CMK (cell line): ENCODE data around the gene STXBP6.

Experiments used
- DNase-seq: peaks from one replicate; pipeline ENCODE4 v3.0.0-alpha.2; 2010; ENCODE audit warnings: low read depth

Gene STXBP6

GRCh38 chr14:25052385-25052784 lies 2.4 kb upstream of the STXBP6 start:
- no peak for DNase-seq

- no peak for DNase-seq
Observed at GRCh38 chr14:25050269-25051150, 563 bp upstream of the STXBP6 start.

- DNase-seq = no peak
Observed at GRCh38 chr14:25049093-25049567, 817 bp downstream of the STXBP6 start.

GRCh38 chr14:25048170-25049016 lies 1.6 kb downstream of the STXBP6 start:
- no peak for DNase-seq

- no peak for DNase-seq
Observed at GRCh38 chr14:25046301-25046943, 3.5 kb downstream of the STXBP6 start.

GRCh38 chr14:25044106-25044698 lies 5.7 kb downstream of the STXBP6 start:
- no peak for DNase-seq

GRCh38 chr14:25042362-25043299 lies 7.3 kb downstream of the STXBP6 start:
- no peak for DNase-seq

- DNase-seq = no peak
Observed at GRCh38 chr14:25041898-25042297, 8.0 kb downstream of the STXBP6 start.

- DNase-seq = no peak
Observed at GRCh38 chr14:25041484-25041883, 8.5 kb downstream of the STXBP6 start.

- no peak for DNase-seq
Observed at GRCh38 chr14:25039933-25040332, 10.0 kb downstream of the STXBP6 start.

GRCh38 chr14:25038044-25038668 lies 11.8 kb downstream of the STXBP6 start:
- no peak for DNase-seq

GRCh38 chr14:25037032-25037431 lies 12.9 kb downstream of the STXBP6 start:
- DNase-seq = no peak

GRCh38 chr14:25034803-25035681 lies 14.9 kb downstream of the STXBP6 start:
- no peak for DNase-seq

- no peak for DNase-seq
Observed at GRCh38 chr14:25033358-25033757, 16.6 kb downstream of the STXBP6 start.

GRCh38 chr14:25032092-25032784 lies 17.7 kb downstream of the STXBP6 start:
- DNase-seq = peak; percentile 63

- DNase-seq = no peak
Observed at GRCh38 chr14:25026476-25027137, 23.3 kb downstream of the STXBP6 start.

- DNase-seq = no peak
Observed at GRCh38 chr14:25019892-25020291, 30.1 kb downstream of the STXBP6 start.

GRCh38 chr14:25017562-25017961 lies 32.4 kb downstream of the STXBP6 start:
- no peak for DNase-seq
